Peyer's patch (tissue), 4 donors: Measurements from ENCODE around the gene ORC4. TPM values are rescaled to one million over a fixed set of nuclear protein-coding genes. Genes with fewer than 3 reads are reported as not detected.

Source experiments
- DNase-seq, 3 donors: peaks; one replicate each; pipeline ENCODE4 v3.0.0-alpha.2; 2017 to 2019
- H3K27ac ChIP-seq, 4 donors: fragments of 200-600 bp; sonication (generic); one replicate each; pipeline ENCODE4 v1.5.1; 2016 to 2019
- H3K27me3 ChIP-seq, 2 donors: fragments of 200-600 bp; sonication (generic); one replicate each; pipeline ENCODE4 v1.5.1; 2019
- H3K36me3 ChIP-seq, 3 donors: fragments of 200-600 bp; sonication (generic); one replicate each; pipeline ENCODE4 v1.5.1; 2016 to 2019
- H3K4me1 ChIP-seq, 4 donors: fragments of 200-600 bp; sonication (generic); one replicate each; pipeline ENCODE4 v1.5.1; 2016 to 2019
- H3K4me3 ChIP-seq, 4 donors: fragments of 200-600 bp; sonication (generic); 1 replicate in 3 of 4; 2 replicates in 1 of 4; pipeline ENCODE4 v1.5.1; 2016 to 2019; ENCODE audit warnings: mild to moderate bottlenecking in 1 of 4
- H3K9me3 ChIP-seq, 4 donors: fragments of 200-600 bp; sonication (generic); one replicate each; pipeline ENCODE4 v1.5.1; 2016 to 2019; ENCODE audit warnings: mild to moderate bottlenecking in 1 of 4
- CTCF ChIP-seq, 6 experiments: fragments of 450-650 bp in 4 of 6; fragments of 200-600 bp in 2 of 6; sonication (generic) in 1 of 6; IDR thresholded peaks; one replicate each; pipeline ENCODE4 v1.5.1; 2017 to 2019; ENCODE audit warnings: antibody characterized with exemption in 6 of 6, mild to moderate bottlenecking in 3 of 6, moderate library complexity in 1 of 6
- POLR2A ChIP-seq, 2 donors: fragments of 450-650 bp; IDR thresholded peaks; one replicate each; pipeline ENCODE4 v1.5.1; 2017; ENCODE audit warnings: antibody characterized with exemption in 2 of 2, mild to moderate bottlenecking in 2 of 2, moderate library complexity in 2 of 2
- total RNA-seq, 4 donors: library from RNA; depleted of rRNA; stranded (reverse); fragments of >200 nt; gene quantifications; one replicate each; pipeline ENCODE4 v1.1.0, GENCODE V29; 2016

The ORC4 gene
- total RNA-seq, 4 donors from 2014 or later = 21.4 to 31.0 (median 26.1) TPM

GRCh38 chr2:148042219-148042618 is 21.7 kb upstream of the ORC4 start:
- no peak overlapping the region for H3K27ac ChIP-seq
- H3K4me1 ChIP-seq = no peaks in the 10 kb centered on the region
- H3K36me3 ChIP-seq = no peaks in the 10 kb centered on the region
- no peak for DNase-seq
- H3K9me3 ChIP-seq = no peaks in the 10 kb centered on the region
- no peak overlapping the region for H3K4me3 ChIP-seq
- no peak for TF ChIP-seq CTCF (IDR thresholded peaks at IDR 0.05)
- no peak for TF ChIP-seq POLR2A (IDR thresholded peaks at IDR 0.05)
- H3K27me3 ChIP-seq = no peaks in the 10 kb centered on the region

- TF ChIP-seq POLR2A (IDR thresholded peaks at IDR 0.05) = no peak
- TF ChIP-seq CTCF (IDR thresholded peaks at IDR 0.05) = no peak
- H3K4me1 ChIP-seq = no peaks in the 10 kb centered on the region
- no peaks in the 10 kb centered on the region for H3K27me3 ChIP-seq
- DNase-seq = no peak
- H3K27ac ChIP-seq = no peak overlapping the region
- no peak overlapping the region for H3K4me3 ChIP-seq
- H3K9me3 ChIP-seq = no peaks in the 10 kb centered on the region
- no peaks in the 10 kb centered on the region for H3K36me3 ChIP-seq
Observed at GRCh38 chr2:148039783-148040182, 19.2 kb upstream of the ORC4 start.

DNA sequence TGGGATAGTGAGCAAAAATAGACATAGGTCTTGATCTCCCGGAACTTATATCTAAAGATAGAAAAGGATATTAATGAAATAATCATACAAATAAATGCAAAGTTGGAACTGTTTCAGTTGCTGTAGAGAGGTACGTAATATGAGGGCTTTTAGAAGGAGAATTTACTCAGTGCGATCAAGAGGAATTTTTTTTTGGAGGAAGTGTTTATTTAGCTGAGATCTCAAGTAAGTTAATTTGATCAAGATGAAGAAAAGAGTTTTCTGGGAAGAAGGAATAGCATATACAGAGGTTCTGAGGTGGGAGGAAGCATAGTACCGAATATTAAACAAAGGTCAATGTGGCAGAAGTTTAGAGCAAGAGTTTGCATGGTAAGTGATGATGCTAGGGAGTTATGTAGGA is 11.7 kb upstream of the ORC4 start:
- no peaks in the 10 kb centered on the region for H3K27me3 ChIP-seq

DNA sequence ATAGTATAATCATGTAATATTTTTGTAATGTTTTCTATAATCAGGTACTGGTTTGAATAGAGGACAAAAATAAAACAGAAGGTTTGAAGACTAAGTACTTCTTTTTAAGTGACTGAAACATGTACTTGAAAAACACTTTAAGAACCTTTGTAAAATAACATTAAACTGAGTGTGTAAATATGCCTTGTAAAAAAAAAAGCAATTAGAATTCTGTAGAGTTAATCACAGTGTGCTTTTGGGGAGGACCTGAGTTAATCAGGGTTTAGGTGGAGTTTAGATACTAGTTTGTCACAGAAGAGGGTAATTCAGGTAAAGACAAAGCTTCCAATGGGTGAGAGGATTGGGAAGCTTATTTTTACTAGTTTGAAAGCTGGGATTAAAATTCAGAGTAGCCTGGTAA is 10.6 kb upstream of the ORC4 start:
- Histone ChIP-seq H3K27ac (no peak overlapping the region), H3K27me3 (no peaks in the 10 kb centered on the region), H3K9me3 (no peaks in the 10 kb centered on the region), H3K4me3 (no peak overlapping the region), H3K4me1 (no peaks in the 10 kb centered on the region), H3K36me3 (no peaks in the 10 kb centered on the region)
- no peak for DNase-seq
- no peak for TF ChIP-seq CTCF (IDR thresholded peaks at IDR 0.05)
- TF ChIP-seq POLR2A (IDR thresholded peaks at IDR 0.05) = no peak

More for the DNA sequence above, 11.7 kb upstream of the ORC4 start:
- TF ChIP-seq POLR2A (IDR thresholded peaks at IDR 0.05) (no peak), CTCF (IDR thresholded peaks at IDR 0.05) (no peak)
- Histone ChIP-seq H3K9me3 (no peaks in the 10 kb centered on the region), H3K36me3 (no peaks in the 10 kb centered on the region), H3K27ac (no peak overlapping the region), H3K4me3 (no peak overlapping the region), H3K4me1 (no peaks in the 10 kb centered on the region)
- DNase-seq = no peak

- Histone ChIP-seq H3K9me3 (no peaks in the 10 kb centered on the region), H3K27me3 (no peaks in the 10 kb centered on the region), H3K27ac (no peak overlapping the region), H3K4me1 (no peaks in the 10 kb centered on the region), H3K36me3 (no peaks in the 10 kb centered on the region), H3K4me3 (no peak overlapping the region)
- no peak for DNase-seq
- no peak for TF ChIP-seq POLR2A (IDR thresholded peaks at IDR 0.05)
- TF ChIP-seq CTCF (IDR thresholded peaks at IDR 0.05) = no peak
Observed at GRCh38 chr2:148028781-148029180, 8.2 kb upstream of the ORC4 start.

DNA sequence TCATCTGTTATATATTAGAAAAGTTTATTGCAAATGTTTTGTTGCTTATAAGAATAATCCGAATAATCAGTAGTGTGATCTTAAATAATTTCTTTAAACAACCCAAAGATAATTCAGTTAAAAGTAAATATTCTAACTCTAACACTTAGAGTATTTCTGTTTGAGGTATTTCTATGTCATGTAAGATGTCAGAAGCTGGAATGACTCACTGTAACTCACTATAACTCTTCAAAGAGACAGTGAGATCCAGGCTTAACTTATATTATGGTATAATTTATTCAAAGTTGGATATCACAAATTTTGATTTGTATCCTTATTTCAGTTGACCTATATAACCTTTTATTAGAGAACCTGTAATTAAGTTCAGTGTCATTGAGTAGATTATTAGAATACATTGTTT is 7.3 kb upstream of the ORC4 start:
- TF ChIP-seq POLR2A (IDR thresholded peaks at IDR 0.05) (no peak), CTCF (IDR thresholded peaks at IDR 0.05) (no peak)
- Histone ChIP-seq H3K4me3 (no peak overlapping the region), H3K4me1 (no peaks in the 10 kb centered on the region), H3K27ac (no peak overlapping the region), H3K36me3 (no peaks in the 10 kb centered on the region), H3K9me3 (no peaks in the 10 kb centered on the region), H3K27me3 (no peaks in the 10 kb centered on the region)
- no peak for DNase-seq
